ENCODE measurements around the gene ARL15. TPM values are rescaled to one million over a fixed set of nuclear protein-coding genes. Genes with fewer than 3 reads are reported as not detected.

The ARL15 gene
- total and polyA plus RNA-seq, 4 donors: 5.7 to 66.2 (median 14.9) TPM

GRCh38 chr5:54037205-54037604 lies 273.2 kb downstream of the ARL15 start:
- no peak overlapping the region for H3K9ac ChIP-seq (ENCODE audit: insufficient read depth in 1 of 2, low read length in 2 of 2)
- H3K4me1 ChIP-seq (ENCODE audit: control insufficient read depth in 5 of 5, insufficient read depth in 5 of 5, low read length in 5 of 5): peaks cover 0 to 6% (median 0%) of the 10 kb centered on the region in 5 donors
- no peaks in the 10 kb centered on the region for H3K9me3 ChIP-seq (ENCODE audit: control insufficient read depth in 4 of 4, insufficient read depth in 3 of 4, low read length in 3 of 4)
- H3K27ac ChIP-seq (ENCODE audit: low read depth in 1 of 2, low read length in 1 of 2): no peak overlapping the region
- DNase-seq (no peak), ATAC-seq (ENCODE audit: insufficient read depth, low FRiP score) (no peak)
- TF ChIP-seq CTCF (IDR thresholded peaks at IDR 0.05; ENCODE audit: control extremely low read depth, extremely low read depth): no peak
- no peaks in the 10 kb centered on the region for H3K27me3 ChIP-seq (ENCODE audit: control insufficient read depth in 3 of 3, insufficient read depth in 3 of 3, low read length in 2 of 3)
- 94 to 100% methylated on average over 1 of the region's 1 CpG for WGBS, 2 donors
- H3K36me3 ChIP-seq (ENCODE audit: control insufficient read depth in 4 of 4, insufficient read depth in 4 of 4, low read length in 4 of 4): no peaks in the 10 kb centered on the region
- no peak overlapping the region for H3K4me3 ChIP-seq

GRCh38 chr5:54030981-54031380 lies 279.4 kb downstream of the ARL15 start:
- Histone ChIP-seq H3K4me1 (ENCODE audit: control insufficient read depth in 5 of 5, insufficient read depth in 5 of 5, low read length in 5 of 5) (no peaks in the 10 kb centered on the region), H3K9me3 (ENCODE audit: control insufficient read depth in 4 of 4, insufficient read depth in 3 of 4, low read length in 3 of 4) (no peaks in the 10 kb centered on the region), H3K4me3 (no peak overlapping the region), H3K27ac (ENCODE audit: low read depth in 1 of 2, low read length in 1 of 2) (no peak overlapping the region), H3K27me3 (ENCODE audit: control insufficient read depth in 3 of 3, insufficient read depth in 3 of 3, low read length in 2 of 3) (no peaks in the 10 kb centered on the region), H3K9ac (ENCODE audit: insufficient read depth in 1 of 2, low read length in 2 of 2) (no peak overlapping the region), H3K36me3 (ENCODE audit: control insufficient read depth in 4 of 4, insufficient read depth in 4 of 4, low read length in 4 of 4) (peaks cover 0 to 2% (median 0%) of the 10 kb centered on the region in 4 donors)
- WGBS, 2 donors: 97 to 99% methylated on average over 3 of the region's 3 CpGs
- ATAC-seq (ENCODE audit: insufficient read depth, low FRiP score) (no peak), DNase-seq (no peak)
- TF ChIP-seq CTCF (IDR thresholded peaks at IDR 0.05; ENCODE audit: control extremely low read depth, extremely low read depth): no peak

GRCh38 chr5:54024466-54024865 lies 285.9 kb downstream of the ARL15 start:
- Histone ChIP-seq H3K36me3 (ENCODE audit: control insufficient read depth in 4 of 4, insufficient read depth in 4 of 4, low read length in 4 of 4) (no peaks in the 10 kb centered on the region), H3K27me3 (ENCODE audit: control insufficient read depth in 3 of 3, insufficient read depth in 3 of 3, low read length in 2 of 3) (no peaks in the 10 kb centered on the region), H3K4me3 (no peak overlapping the region), H3K27ac (ENCODE audit: low read depth in 1 of 2, low read length in 1 of 2) (no peak overlapping the region), H3K4me1 (ENCODE audit: control insufficient read depth in 5 of 5, insufficient read depth in 5 of 5, low read length in 5 of 5) (peaks cover 0 to 3% (median 0%) of the 10 kb centered on the region in 5 donors), H3K9ac (ENCODE audit: insufficient read depth in 1 of 2, low read length in 2 of 2) (no peak overlapping the region), H3K9me3 (ENCODE audit: control insufficient read depth in 4 of 4, insufficient read depth in 3 of 4, low read length in 3 of 4) (no peaks in the 10 kb centered on the region)
- no peak for TF ChIP-seq CTCF (IDR thresholded peaks at IDR 0.05; ENCODE audit: control extremely low read depth, extremely low read depth)
- DNase-seq: no peak
- ATAC-seq (ENCODE audit: insufficient read depth, low FRiP score): no peak
- 95 to 97% methylated on average over 1 of the region's 1 CpG for WGBS, 2 donors

GRCh38 chr5:54022223-54022622 lies 288.1 kb downstream of the ARL15 start:
- H3K4me3 ChIP-seq: no peak overlapping the region
- H3K27me3 ChIP-seq (ENCODE audit: control insufficient read depth in 3 of 3, insufficient read depth in 3 of 3, low read length in 2 of 3): no peaks in the 10 kb centered on the region
- DNase-seq (no peak), ATAC-seq (ENCODE audit: insufficient read depth, low FRiP score) (no peak)
- H3K36me3 ChIP-seq (ENCODE audit: control insufficient read depth in 4 of 4, insufficient read depth in 4 of 4, low read length in 4 of 4): no peaks in the 10 kb centered on the region
- H3K9ac ChIP-seq (ENCODE audit: insufficient read depth in 1 of 2, low read length in 2 of 2): no peak overlapping the region
- no peak for TF ChIP-seq CTCF (IDR thresholded peaks at IDR 0.05; ENCODE audit: control extremely low read depth, extremely low read depth)
- no peak overlapping the region for H3K27ac ChIP-seq (ENCODE audit: low read depth in 1 of 2, low read length in 1 of 2)
- H3K4me1 ChIP-seq (ENCODE audit: control insufficient read depth in 5 of 5, insufficient read depth in 5 of 5, low read length in 5 of 5): peaks cover 0 to 3% (median 0%) of the 10 kb centered on the region in 5 donors
- 60 to 82% methylated on average over 3 of the region's 3 CpGs for WGBS, 2 donors
- H3K9me3 ChIP-seq (ENCODE audit: control insufficient read depth in 4 of 4, insufficient read depth in 3 of 4, low read length in 3 of 4): no peaks in the 10 kb centered on the region

Data from lung (tissue), 12 donors.